ENCODE results near the gene WNT9B.

GRCh38 chr17:46814446-46814845, 36.9 kb upstream of the WNT9B start:
- TF ChIP-seq CTCF (IDR thresholded peaks at IDR 0.05; ENCODE audit: insufficient read depth, low read length, poor library complexity, severe bottlenecking) (no peak), EZH2phosphoT487 (conservative IDR thresholded peaks at IDR 0.05; ENCODE audit: low read length) (no peak)
